ENCODE measurements around the gene COL5A3.

COL5A3 gene

GRCh38 chr19:9940778-9941177, 69.5 kb downstream of the COL5A3 start:
- TF ChIP-seq CTCF (IDR thresholded peaks at IDR 0.05; ENCODE audit: low read depth, low read length) (no peak), POLR2A (IDR thresholded peaks at IDR 0.05; ENCODE audit: extremely low read depth, insufficient read length) (no peak), MAX (IDR thresholded peaks at IDR 0.05; ENCODE audit: low read depth, low read length) (no peak), MYC (IDR thresholded peaks at IDR 0.05; ENCODE audit: low read depth, low read length) (no peak)
- no peak overlapping the region for H3K4me3 ChIP-seq (ENCODE audit: low read depth, low read length)
- no peak for DNase-seq (ENCODE audit: low read depth)

GRCh38 chr19:9939301-9939913, 70.9 kb downstream of the COL5A3 start:
- TF ChIP-seq CTCF (IDR thresholded peaks at IDR 0.05; ENCODE audit: low read depth, low read length), result no peak
- no peak for TF ChIP-seq MAX (IDR thresholded peaks at IDR 0.05; ENCODE audit: low read depth, low read length)
- TF ChIP-seq POLR2A (IDR thresholded peaks at IDR 0.05; ENCODE audit: extremely low read depth, insufficient read length), result no peak
- TF ChIP-seq MYC (IDR thresholded peaks at IDR 0.05; ENCODE audit: low read depth, low read length), result no peak
- no peak overlapping the region for H3K4me3 ChIP-seq (ENCODE audit: low read depth, low read length)
- peak; percentile 51 for DNase-seq (ENCODE audit: low read depth)

GRCh38 chr19:9937001-9937411, 73.3 kb downstream of the COL5A3 start:
- DNase-seq (ENCODE audit: low read depth), result no peak
- no peak for TF ChIP-seq MAX (IDR thresholded peaks at IDR 0.05; ENCODE audit: low read depth, low read length)
- no peak for TF ChIP-seq MYC (IDR thresholded peaks at IDR 0.05; ENCODE audit: low read depth, low read length)
- TF ChIP-seq CTCF (IDR thresholded peaks at IDR 0.05; ENCODE audit: low read depth, low read length), result no peak
- TF ChIP-seq POLR2A (IDR thresholded peaks at IDR 0.05; ENCODE audit: extremely low read depth, insufficient read length), result no peak
- no peak overlapping the region for H3K4me3 ChIP-seq (ENCODE audit: low read depth, low read length)

GRCh38 chr19:9936326-9937000, 73.8 kb downstream of the COL5A3 start, which contains the start of gene OLFM2:
OLFM2 (minus strand) TSS chr19:9936515; CDS start chr19:9936366, 149 bp downstream.
- TF ChIP-seq CTCF (IDR thresholded peaks at IDR 0.05; ENCODE audit: low read depth, low read length), result no peak
- TF ChIP-seq POLR2A (IDR thresholded peaks at IDR 0.05; ENCODE audit: extremely low read depth, insufficient read length), result no peak
- no peak for TF ChIP-seq MAX (IDR thresholded peaks at IDR 0.05; ENCODE audit: low read depth, low read length)
- no peak for TF ChIP-seq MYC (IDR thresholded peaks at IDR 0.05; ENCODE audit: low read depth, low read length)
- no peak within 1 kb of the TSS for H3K4me3 ChIP-seq (ENCODE audit: low read depth, low read length)
- DNase-seq (ENCODE audit: low read depth), result no peak

- TF ChIP-seq CTCF (IDR thresholded peaks at IDR 0.05; ENCODE audit: low read depth, low read length), result no peak
- no peak for TF ChIP-seq POLR2A (IDR thresholded peaks at IDR 0.05; ENCODE audit: extremely low read depth, insufficient read length)
- no peak for TF ChIP-seq MAX (IDR thresholded peaks at IDR 0.05; ENCODE audit: low read depth, low read length)
- TF ChIP-seq MYC (IDR thresholded peaks at IDR 0.05; ENCODE audit: low read depth, low read length), result no peak
- DNase-seq (ENCODE audit: low read depth), result no peak
These were observed 74.6 kb downstream of the COL5A3 start for GRCh38 chr19:9935506-9936325.

More at GRCh38 chr19:9935506-9936325, 74.6 kb downstream of the COL5A3 start:
- no peak overlapping the region for H3K4me3 ChIP-seq (ENCODE audit: low read depth, low read length)

Data from NB4 (cell line).